COLO668 (cell line): ENCODE results near the gene RSPRY1.

ENCODE experiments used
- DNase-seq: peaks from one replicate; lab custom pipeline; 2025; ENCODE audit not compliant: unreplicated experiment; lab: John Stamatoyannopoulos, UW

RSPRY1 gene

GRCh38 chr16:57216968-57217367, 30.8 kb downstream of the RSPRY1 start:
- no peak for DNase-seq

- no peak for DNase-seq
These were observed 36.9 kb downstream of the RSPRY1 start for GRCh38 chr16:57223057-57223456.

GRCh38 chr16:57224651-57225335, 38.7 kb downstream of the RSPRY1 start:
- no peak for DNase-seq

GRCh38 chr16:57225978-57226377, 39.8 kb downstream of the RSPRY1 start:
- DNase-seq, result no peak

GRCh38 chr16:57226701-57227621, 40.8 kb downstream of the RSPRY1 start:
- no peak for DNase-seq

- no peak for DNase-seq
These were observed 43.0 kb downstream of the RSPRY1 start for GRCh38 chr16:57229079-57229478.

- DNase-seq, result no peak
These were observed 45.8 kb downstream of the RSPRY1 start for GRCh38 chr16:57231821-57232350.

- DNase-seq, result no peak
These were observed 48.0 kb downstream of the RSPRY1 start for GRCh38 chr16:57233944-57234706.

GRCh38 chr16:57234707-57235092, 48.6 kb downstream of the RSPRY1 start:
- DNase-seq, result no peak

- DNase-seq, result peak; percentile 33
These were observed 49.2 kb downstream of the RSPRY1 start for GRCh38 chr16:57235128-57236021.

GRCh38 chr16:57236022-57236350, 49.9 kb downstream of the RSPRY1 start:
- no peak for DNase-seq

GRCh38 chr16:57238682-57239081, 52.6 kb downstream of the RSPRY1 start:
- no peak for DNase-seq

GRCh38 chr16:57239107-57239506, 53.0 kb downstream of the RSPRY1 start:
- DNase-seq, result no peak

GRCh38 chr16:57240851-57241250, 54.7 kb downstream of the RSPRY1 start:
- DNase-seq, result no peak

- DNase-seq, result no peak
These were observed 56.5 kb downstream of the RSPRY1 start for GRCh38 chr16:57242650-57243049.

- no peak for DNase-seq
These were observed 58.3 kb downstream of the RSPRY1 start for GRCh38 chr16:57244463-57244766.

- peak; percentile 98 for DNase-seq
These were observed 58.8 kb downstream of the RSPRY1 start, which contains the start of gene ARL2BP for GRCh38 chr16:57244767-57245471. TSS of gene ARL2BP (plus strand) at chr16:57245259. CDS start at chr16:57245368, 109 bp downstream.

- DNase-seq, result peak; percentile 59
These were observed 59.5 kb downstream of the RSPRY1 start for GRCh38 chr16:57245472-57246113.

- DNase-seq, result no peak
These were observed 65.2 kb downstream of the RSPRY1 start for GRCh38 chr16:57251352-57251751.
